ENCODE results near the gene GGACT. TPM values are rescaled to one million over a fixed set of nuclear protein-coding genes. Genes with fewer than 3 reads are reported as not detected.

GGACT gene
- total RNA-seq, 1 donor from 2014 or later = 4.7 TPM

- intact Hi-C loops (cut with DNase I) = no loop called here
- DNase-seq (ENCODE audit: extremely low spot score in 2 of 2) = peak in 1 of 2 donors; percentile 58
- Histone ChIP-seq H3K4me3 (no peak overlapping the region), H3K27me3 (no peaks in the 10 kb centered on the region), H3K27ac (peak overlapping the region; percentile 11), H3K36me3 (no peaks in the 10 kb centered on the region), H3K9me3 (no peaks in the 10 kb centered on the region), H3K4me1 (peaks cover 55% of the 10 kb centered on the region)
- TF ChIP-seq POLR2A (IDR thresholded peaks at IDR 0.05) = no peak
- TF ChIP-seq POLR2AphosphoS5 (IDR thresholded peaks at IDR 0.05; ENCODE audit: insufficient read depth in 1 of 2, low read depth in 1 of 2) = peak in 1 of 2 donors; percentile 11
Measured at GRCh38 chr13:100543872-100544602, 44.6 kb downstream of the GGACT start.

GRCh38 chr13:100542826-100543156, 45.8 kb downstream of the GGACT start:
- Histone ChIP-seq H3K27ac (no peak overlapping the region), H3K9me3 (no peaks in the 10 kb centered on the region), H3K4me1 (peaks cover 42% of the 10 kb centered on the region), H3K27me3 (no peaks in the 10 kb centered on the region), H3K4me3 (no peak overlapping the region), H3K36me3 (no peaks in the 10 kb centered on the region)
- DNase-seq (ENCODE audit: extremely low spot score in 2 of 2) = no peak
- TF ChIP-seq CTCF (IDR thresholded peaks at IDR 0.05) (no peak), POLR2AphosphoS5 (IDR thresholded peaks at IDR 0.05; ENCODE audit: insufficient read depth in 1 of 2, low read depth in 1 of 2) (no peak), POLR2A (IDR thresholded peaks at IDR 0.05) (no peak)
- intact Hi-C loops (cut with DNase I) = no loop called here

- intact Hi-C loops (cut with DNase I) = no loop called here
- Histone ChIP-seq H3K27me3 (no peaks in the 10 kb centered on the region), H3K4me1 (peaks cover 36% of the 10 kb centered on the region), H3K36me3 (no peaks in the 10 kb centered on the region), H3K9me3 (no peaks in the 10 kb centered on the region), H3K4me3 (no peak overlapping the region), H3K27ac (no peak overlapping the region)
- TF ChIP-seq CTCF (IDR thresholded peaks at IDR 0.05) (no peak), POLR2AphosphoS5 (IDR thresholded peaks at IDR 0.05; ENCODE audit: insufficient read depth in 1 of 2, low read depth in 1 of 2) (no peak), POLR2A (IDR thresholded peaks at IDR 0.05) (no peak)
- peak; percentile 79 to 83 for DNase-seq (ENCODE audit: extremely low spot score in 2 of 2)
Measured at GRCh38 chr13:100541897-100542825, 46.4 kb downstream of the GGACT start.

DNA sequence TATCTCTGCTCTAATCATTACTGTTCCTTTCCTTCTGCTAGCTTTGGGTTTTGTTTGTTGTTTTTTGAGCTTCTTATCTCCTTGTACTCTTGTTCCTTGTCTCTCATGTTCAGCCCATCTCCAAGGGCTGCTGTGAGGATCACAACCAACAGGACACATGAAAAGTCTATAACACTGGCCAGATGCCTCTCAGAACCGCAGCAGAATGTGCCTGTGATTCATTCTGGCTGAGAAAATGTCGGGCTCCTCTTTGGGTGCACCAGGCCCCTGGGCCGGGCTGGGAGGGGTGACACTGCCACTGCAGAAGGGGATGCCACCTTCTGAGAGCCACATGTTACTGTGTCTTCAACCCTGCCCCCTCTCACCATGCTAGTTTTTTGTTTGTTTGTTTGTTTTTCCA, 48.0 kb downstream of the GGACT start:
- H3K27ac ChIP-seq = no peak overlapping the region
- H3K4me1 ChIP-seq = peaks cover 27% of the 10 kb centered on the region
- no peaks in the 10 kb centered on the region for H3K27me3 ChIP-seq
- H3K9me3 ChIP-seq = no peaks in the 10 kb centered on the region
- H3K4me3 ChIP-seq = no peak overlapping the region
- no peaks in the 10 kb centered on the region for H3K36me3 ChIP-seq
- TF ChIP-seq POLR2AphosphoS5 (IDR thresholded peaks at IDR 0.05; ENCODE audit: insufficient read depth in 1 of 2, low read depth in 1 of 2) = no peak
- no peak for TF ChIP-seq POLR2A (IDR thresholded peaks at IDR 0.05)
- no peak for TF ChIP-seq CTCF (IDR thresholded peaks at IDR 0.05)
- intact Hi-C loops (cut with DNase I) = no loop called here
- peak; percentile 71 to 94 for DNase-seq (ENCODE audit: extremely low spot score in 2 of 2)

DNA sequence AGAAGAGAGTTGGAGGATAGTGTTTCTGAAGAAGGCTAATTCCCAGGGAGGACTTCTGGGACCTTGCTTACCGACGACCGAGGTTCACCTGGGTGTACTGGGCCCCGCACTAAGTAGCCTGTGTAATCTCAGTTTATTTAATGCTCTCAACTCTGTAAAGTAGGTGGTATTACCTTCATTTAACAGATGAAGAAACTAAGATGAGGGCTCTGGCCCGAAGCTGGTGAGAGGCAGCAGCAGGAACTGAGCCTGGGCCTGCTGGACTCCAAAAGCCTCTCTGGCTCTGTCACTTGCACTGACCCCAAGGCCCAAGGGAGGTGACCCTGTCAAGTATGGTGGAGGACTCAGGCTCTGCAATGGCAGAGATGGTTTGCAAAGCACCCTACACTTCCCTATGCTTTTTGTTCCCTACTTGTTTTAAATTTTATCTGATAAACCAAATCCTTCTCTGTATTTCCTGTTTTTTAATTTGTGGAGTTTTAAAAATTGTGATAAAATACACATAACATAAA, 50.6 kb downstream of the GGACT start:
- intact Hi-C loops (cut with DNase I) = no loop called here
- no peak overlapping the region for H3K27ac ChIP-seq
- no peak for TF ChIP-seq POLR2A (IDR thresholded peaks at IDR 0.05)
- TF ChIP-seq CTCF (IDR thresholded peaks at IDR 0.05) = no peak
- no peak for TF ChIP-seq POLR2AphosphoS5 (IDR thresholded peaks at IDR 0.05; ENCODE audit: insufficient read depth in 1 of 2, low read depth in 1 of 2)
- no peak overlapping the region for H3K4me3 ChIP-seq
- H3K27me3 ChIP-seq = no peaks in the 10 kb centered on the region
- no peaks in the 10 kb centered on the region for H3K36me3 ChIP-seq
- H3K4me1 ChIP-seq = peaks cover 6% of the 10 kb centered on the region
- H3K9me3 ChIP-seq = no peaks in the 10 kb centered on the region
- peak in 1 of 2 donors; percentile 79 for DNase-seq (ENCODE audit: extremely low spot score in 2 of 2)

Data from vagina (tissue), 2 donors.